ENCODE results near the gene CCL28. TPM values are rescaled to one million over a fixed set of nuclear protein-coding genes. Genes with fewer than 3 reads are reported as not detected.

The CCL28 gene
- total and polyA plus RNA-seq, 9 of the 15 experiments (the other 6 are each of a cell fraction or from before 2014, with no cell fraction given) = not detected

DNA sequence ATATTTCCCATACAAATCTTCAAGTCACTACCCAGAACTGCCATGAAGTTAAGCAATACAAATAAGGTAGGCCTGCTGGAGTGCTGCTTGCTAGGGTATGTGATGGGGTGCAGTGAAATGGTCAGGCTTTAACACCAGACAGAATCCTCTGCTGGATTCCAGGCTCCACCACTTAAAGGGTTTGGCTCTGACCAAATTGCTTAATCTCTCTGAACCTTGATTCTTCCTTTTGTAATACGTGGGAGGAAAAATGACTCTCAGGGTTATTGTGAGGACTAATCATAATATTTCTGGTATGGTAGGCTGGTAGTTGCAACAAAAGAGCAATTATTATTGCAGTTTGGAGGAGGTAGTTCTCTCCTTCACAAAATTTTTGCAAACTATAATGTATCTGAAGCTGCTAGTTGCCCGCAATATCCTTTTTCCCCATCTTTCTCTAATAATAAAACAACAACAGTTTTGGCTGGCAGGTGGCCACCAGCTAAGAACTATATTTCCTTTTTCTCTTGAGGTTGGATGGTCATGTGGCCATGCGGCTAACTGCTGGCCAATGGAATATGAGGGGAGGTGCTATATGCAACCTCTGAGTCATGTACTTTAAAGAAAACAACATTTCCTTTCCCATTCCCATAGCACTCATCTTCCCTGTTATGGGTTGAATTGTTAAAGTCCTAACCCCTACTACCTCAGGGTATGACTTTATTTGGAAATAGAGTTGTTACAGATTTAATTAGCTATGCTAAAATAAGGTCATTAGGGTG lies 44.1 kb downstream of the CCL28 start:
- no peak overlapping the region for H3K27ac ChIP-seq (ENCODE audit: extremely low read depth, low read depth, low read length)
- ChIA-PET POLR2A (no interaction called here), CTCF (ENCODE audit: low intra/inter-chr PET ratio) (no interaction called here)
- BruUV-seq (replicated peaks) = no TSS peak
- ATAC-seq (peak; percentile 83), FAIRE-seq (no peak), DNase-seq (ENCODE audit: extremely low read depth in 1 of 4, low spot score in 3 of 4) (peak in 2 of 4 experiments; percentile 31 to 34)
- in situ Hi-C loops (cut with MboI) (no loop called here), intact Hi-C loops (cut with micrococcal nuclease) (no loop called here)
- no peaks in the 10 kb centered on the region for H3K27me3 ChIP-seq (ENCODE audit: control insufficient read depth in 2 of 2, insufficient read depth in 2 of 2, low read length in 2 of 2)
- H4K20me1 ChIP-seq (replicated peaks; ENCODE audit: control insufficient read depth, insufficient read depth, low read length) = no peaks in the 10 kb centered on the region
- H3K4me1 ChIP-seq (replicated peaks in 1 of 2; ENCODE audit: control insufficient read depth in 2 of 2, insufficient read depth in 2 of 2, low read length in 2 of 2) = peaks cover 0 to 12% of the 10 kb centered on the region in 2 experiments; a peak in 2 of 5 replicates
- no peak overlapping the region for H3K9ac ChIP-seq (ENCODE audit: insufficient read depth in 1 of 2, low read depth in 2 of 2, low read length in 2 of 2)
- H3K79me2 ChIP-seq (ENCODE audit: control insufficient read depth, insufficient read depth, low read length) = no peaks in the 10 kb centered on the region
- H2AFZ ChIP-seq (ENCODE audit: low read depth, low read length) = peak overlapping the region; percentile 48
- 63% methylated on average over 3 of the region's 3 CpGs for WGBS (ENCODE audit: insufficient coverage, low coverage, missing lambda C conversion rate)
- no peak overlapping the region for H3K4me3 ChIP-seq
- no peaks in the 10 kb centered on the region for H3K9me3 ChIP-seq (replicated peaks; ENCODE audit: control insufficient read depth, insufficient read depth, low read depth, low read length)
- no peaks in the 10 kb centered on the region for H3K9me1 ChIP-seq (ENCODE audit: control insufficient read depth, insufficient read depth, low read length)
- H3K4me2 ChIP-seq (ENCODE audit: insufficient read depth, low read length) = no peak overlapping the region
- H3K36me3 ChIP-seq (ENCODE audit: control insufficient read depth, insufficient read depth, low read length) = no peaks in the 10 kb centered on the region
- no peak for TF ChIP-seq JUN (IDR thresholded peaks at IDR 0.05; ENCODE audit: borderline replicate concordance, low read depth, low read length)
- TF ChIP-seq JUN (CRISPR knock-in tag; IDR thresholded peaks at IDR 0.05; ENCODE audit: borderline replicate concordance) = no peak
- TF ChIP-seq ELF2 (CRISPR knock-in tag; IDR thresholded peaks at IDR 0.05) = no peak
- TF ChIP-seq GTF2A2 (tag; IDR thresholded peaks at IDR 0.05) = no peak
- TF ChIP-seq, protein P1, sequence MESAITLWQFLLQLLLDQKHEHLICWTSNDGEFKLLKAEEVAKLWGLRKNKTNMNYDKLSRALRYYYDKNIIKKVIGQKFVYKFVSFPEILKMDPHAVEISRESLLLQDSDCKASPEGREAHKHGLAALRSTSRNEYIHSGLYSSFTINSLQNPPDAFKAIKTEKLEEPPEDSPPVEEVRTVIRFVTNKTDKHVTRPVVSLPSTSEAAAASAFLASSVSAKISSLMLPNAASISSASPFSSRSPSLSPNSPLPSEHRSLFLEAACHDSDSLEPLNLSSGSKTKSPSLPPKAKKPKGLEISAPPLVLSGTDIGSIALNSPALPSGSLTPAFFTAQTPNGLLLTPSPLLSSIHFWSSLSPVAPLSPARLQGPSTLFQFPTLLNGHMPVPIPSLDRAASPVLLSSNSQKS (CRISPR knock-in tag; IDR thresholded peaks at IDR 0.05) = no peak
- TF ChIP-seq CBFA2T2 (conservative IDR thresholded peaks at IDR 0.05) = no peak
- no peak for TF ChIP-seq MEIS2 (IDR thresholded peaks at IDR 0.05; ENCODE audit: partially characterized antibody)
- TF ChIP-seq MYBL2 (IDR thresholded peaks at IDR 0.05; ENCODE audit: low read depth) = no peak
- TF ChIP-seq MYBL2 (CRISPR knock-in tag; IDR thresholded peaks at IDR 0.05; ENCODE audit: borderline replicate concordance) = no peak
- 0 out of 2 replicates have a peak, but pooled peaks have one; percentile 12 for TF ChIP-seq JUND (IDR thresholded peaks at IDR 0.05; ENCODE audit: borderline replicate concordance, low read depth, low read length)
- TF ChIP-seq JUND (tag; IDR thresholded peaks at IDR 0.05; ENCODE audit: borderline replicate concordance, low read depth, low read length) = 0 out of 3 replicates have a peak, but pooled peaks have one; percentile 24
- TF ChIP-seq, protein P2, sequence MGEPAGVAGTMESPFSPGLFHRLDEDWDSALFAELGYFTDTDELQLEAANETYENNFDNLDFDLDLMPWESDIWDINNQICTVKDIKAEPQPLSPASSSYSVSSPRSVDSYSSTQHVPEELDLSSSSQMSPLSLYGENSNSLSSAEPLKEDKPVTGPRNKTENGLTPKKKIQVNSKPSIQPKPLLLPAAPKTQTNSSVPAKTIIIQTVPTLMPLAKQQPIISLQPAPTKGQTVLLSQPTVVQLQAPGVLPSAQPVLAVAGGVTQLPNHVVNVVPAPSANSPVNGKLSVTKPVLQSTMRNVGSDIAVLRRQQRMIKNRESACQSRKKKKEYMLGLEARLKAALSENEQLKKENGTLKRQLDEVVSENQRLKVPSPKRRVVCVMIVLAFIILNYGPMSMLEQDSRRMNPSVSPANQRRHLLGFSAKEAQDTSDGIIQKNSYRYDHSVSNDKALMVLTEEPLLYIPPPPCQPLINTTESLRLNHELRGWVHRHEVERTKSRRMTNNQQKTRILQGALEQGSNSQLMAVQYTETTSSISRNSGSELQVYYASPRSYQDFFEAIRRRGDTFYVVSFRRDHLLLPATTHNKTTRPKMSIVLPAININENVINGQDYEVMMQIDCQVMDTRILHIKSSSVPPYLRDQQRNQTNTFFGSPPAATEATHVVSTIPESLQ (CRISPR knock-in tag; IDR thresholded peaks at IDR 0.05) = no peak
- no peak for TF ChIP-seq TCF3 (CRISPR knock-in tag; IDR thresholded peaks at IDR 0.05)
- TF ChIP-seq NCOA2 (IDR thresholded peaks at IDR 0.05; ENCODE audit: partially characterized antibody in 2 of 2) = no peak
- no peak for TF ChIP-seq ESRRA (IDR thresholded peaks at IDR 0.05; ENCODE audit: borderline replicate concordance, low read depth)
- TF ChIP-seq, protein P3, sequence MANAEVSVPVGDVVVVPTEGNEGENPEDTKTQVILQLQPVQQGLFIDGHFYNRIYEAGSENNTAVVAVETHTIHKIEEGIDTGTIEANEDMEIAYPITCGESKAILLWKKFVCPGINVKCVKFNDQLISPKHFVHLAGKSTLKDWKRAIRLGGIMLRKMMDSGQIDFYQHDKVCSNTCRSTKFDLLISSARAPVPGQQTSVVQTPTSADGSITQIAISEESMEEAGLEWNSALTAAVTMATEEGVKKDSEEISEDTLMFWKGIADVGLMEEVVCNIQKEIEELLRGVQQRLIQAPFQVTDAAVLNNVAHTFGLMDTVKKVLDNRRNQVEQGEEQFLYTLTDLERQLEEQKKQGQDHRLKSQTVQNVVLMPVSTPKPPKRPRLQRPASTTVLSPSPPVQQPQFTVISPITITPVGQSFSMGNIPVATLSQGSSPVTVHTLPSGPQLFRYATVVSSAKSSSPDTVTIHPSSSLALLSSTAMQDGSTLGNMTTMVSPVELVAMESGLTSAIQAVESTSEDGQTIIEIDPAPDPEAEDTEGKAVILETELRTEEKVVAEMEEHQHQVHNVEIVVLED (CRISPR knock-in tag; IDR thresholded peaks at IDR 0.05) = no peak
- TF ChIP-seq, protein P4, sequence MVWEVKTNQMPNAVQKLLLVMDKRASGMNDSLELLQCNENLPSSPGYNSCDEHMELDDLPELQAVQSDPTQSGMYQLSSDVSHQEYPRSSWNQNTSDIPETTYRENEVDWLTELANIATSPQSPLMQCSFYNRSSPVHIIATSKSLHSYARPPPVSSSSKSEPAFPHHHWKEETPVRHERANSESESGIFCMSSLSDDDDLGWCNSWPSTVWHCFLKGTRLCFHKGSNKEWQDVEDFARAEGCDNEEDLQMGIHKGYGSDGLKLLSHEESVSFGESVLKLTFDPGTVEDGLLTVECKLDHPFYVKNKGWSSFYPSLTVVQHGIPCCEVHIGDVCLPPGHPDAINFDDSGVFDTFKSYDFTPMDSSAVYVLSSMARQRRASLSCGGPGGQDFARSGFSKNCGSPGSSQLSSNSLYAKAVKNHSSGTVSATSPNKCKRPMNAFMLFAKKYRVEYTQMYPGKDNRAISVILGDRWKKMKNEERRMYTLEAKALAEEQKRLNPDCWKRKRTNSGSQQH (CRISPR knock-in tag; IDR thresholded peaks at IDR 0.05) = no peak
